K562 (cell line): ENCODE data around the gene ADRB2. TPM values are rescaled to one million over a fixed set of nuclear protein-coding genes. Genes with fewer than 3 reads are reported as not detected.
A peak's percentile ranks its signal among the peaks of the same experiment; 100 is the strongest.

Experiments used
- ATAC-seq: fragments of 200-7000 bp; cut with Tn5 transposase; 3 replicates; pipeline ENCODE4 v1.9.1; 2020; ENCODE audit warnings: moderate library complexity
- BruUV-seq: library from RNA; stranded (reverse); fragments of 400-500 nt; replicated peaks from 2 replicates; lab custom pipeline; 2021; lab: Mats Ljungman, UMichigan
- CTCF ChIA-PET: fragments of 300-600 bp; formaldehyde crosslinking; extraction: SDS; loops from one replicate; lab custom pipeline; 2021; ENCODE audit warnings: low intra/inter-chr PET ratio; lab: Yijun Ruan, JAX
- POLR2A ChIA-PET: fragments of 300-600, 350-650 bp; sonication (Branson Sonifier 250); formaldehyde crosslinking; extraction: SDS; loops from one replicate; lab custom pipeline; 2021; ENCODE audit warnings: antibody characterized with exemption, inconsistent platforms; lab: Yijun Ruan, JAX
- DNase-seq, 4 experiments: peaks; one replicate each; pipeline versions ENCODE4 v3.0.0 to v3.0.0-alpha.2; 2011 to 2018; ENCODE audit warnings: low spot score in 3 of 4, mixed read lengths in 3 of 4; ENCODE audit errors: extremely low read depth in 1 of 4
- FAIRE-seq: peaks from 2 replicates; lab custom pipeline; 2011; peaks lifted over from hg19 to GRCh38; lab: Jason Lieb, UNC
- H2AFZ ChIP-seq: 2 replicates; pipeline ENCODE4 v1.6.0; 2011; ENCODE audit warnings: low read depth, low read length, control low read depth, inconsistent platforms
- H3K27ac ChIP-seq: fragments of 200-600 bp; 3 replicates; pipeline ENCODE4 v1.8.0; 2011; ENCODE audit warnings: low read depth, mild to moderate bottlenecking, control low read depth, inconsistent platforms, low read length, moderate library complexity, mixed read lengths; ENCODE audit errors: extremely low read depth
- H3K27me3 ChIP-seq, 2 experiments: fragments of 300-600 bp in 1 of 2; 2 replicates in 1 of 2; 3 replicates in 1 of 2; pipeline versions ENCODE4 v1.6.0 to v1.8.0; 2011; ENCODE audit warnings: inconsistent platforms in 2 of 2, low read length in 2 of 2, mild to moderate bottlenecking in 1 of 2, mixed read lengths in 1 of 2, moderate library complexity in 1 of 2; ENCODE audit not compliant: control insufficient read depth in 2 of 2, insufficient read depth in 2 of 2
- H3K36me3 ChIP-seq: fragments of 300-600 bp; 3 replicates; pipeline ENCODE4 v1.8.0; 2011; ENCODE audit warnings: mild to moderate bottlenecking, low read length, inconsistent platforms; ENCODE audit not compliant: control insufficient read depth, insufficient read depth
- H3K4me1 ChIP-seq, 2 experiments: fragments of 200-600 bp in 1 of 2; replicated peaks in 1 of 2; 2 replicates in 1 of 2; 3 replicates in 1 of 2; pipeline versions ENCODE4 v1.5.1 to v1.8.0; 2011; ENCODE audit warnings: inconsistent platforms in 2 of 2, low read length in 2 of 2, mild to moderate bottlenecking in 1 of 2, mixed read lengths in 1 of 2, moderate library complexity in 1 of 2; ENCODE audit not compliant: control insufficient read depth in 2 of 2, insufficient read depth in 2 of 2
- H3K4me2 ChIP-seq: 2 replicates; pipeline ENCODE4 v1.6.1; 2011; ENCODE audit warnings: low read length, control low read depth, inconsistent platforms, mixed read lengths; ENCODE audit not compliant: insufficient read depth
- H3K4me3 ChIP-seq: fragments of 200-600 bp; sonication (generic), shearing (Covaris generic); 2 replicates; pipeline ENCODE4 v1.5.1; 2016; ENCODE audit warnings: control low read depth, inconsistent platforms
- H3K79me2 ChIP-seq: fragments of 200-600 bp; 3 replicates; pipeline ENCODE4 v1.8.0; 2011; ENCODE audit warnings: low read length, inconsistent platforms; ENCODE audit not compliant: control insufficient read depth, insufficient read depth
- H3K9ac ChIP-seq, 2 experiments: 2 replicates each; pipeline versions ENCODE4 v1.6.0 to v1.6.1; 2011; ENCODE audit warnings: low read depth in 2 of 2, low read length in 2 of 2, control low read depth in 1 of 2, inconsistent platforms in 1 of 2, mild to moderate bottlenecking in 1 of 2, mixed read lengths in 1 of 2; ENCODE audit not compliant: insufficient read depth in 1 of 2
- H3K9me1 ChIP-seq: one replicate; pipeline ENCODE4 v1.6.0; 2011; ENCODE audit warnings: inconsistent platforms, mild to moderate bottlenecking, low read length, moderate library complexity; ENCODE audit not compliant: control insufficient read depth, insufficient read depth
- H3K9me3 ChIP-seq: replicated peaks from 2 replicates; pipeline ENCODE4 v1.5.1; 2011; ENCODE audit warnings: low read depth, low read length, inconsistent platforms; ENCODE audit not compliant: control insufficient read depth, insufficient read depth
- H4K20me1 ChIP-seq: replicated peaks from 2 replicates; pipeline ENCODE4 v1.6.1; 2011; ENCODE audit warnings: low read length, inconsistent platforms, mixed read lengths; ENCODE audit not compliant: control insufficient read depth, insufficient read depth
- ATF3 ChIP-seq, 2 experiments: fragments of 450-650 bp in 1 of 2; sonication (generic) in 1 of 2; formaldehyde crosslinking in 1 of 2; IDR thresholded peaks in 1 of 2; conservative IDR thresholded peaks in 1 of 2; 2 replicates each; pipeline versions ENCODE4 v1.6.1 to v1.8.1; 2016 to 2023; ENCODE audit warnings: mild to moderate bottlenecking in 2 of 2, moderate library complexity in 2 of 2, inconsistent platforms in 1 of 2, missing genetic modification reagents in 1 of 2
- CBFA2T3 ChIP-seq: fragments of 450-650 bp; IDR thresholded peaks from 2 replicates; pipeline ENCODE4 v1.6.1; 2017
- EP300 ChIP-seq: IDR thresholded peaks from 2 replicates; pipeline ENCODE4 v1.6.1; 2012; ENCODE audit warnings: low read length, improper control_type of control experiment
- MAFF ChIP-seq: IDR thresholded peaks from 2 replicates; pipeline ENCODE4 v1.6.1; 2012; ENCODE audit warnings: low read length, improper control_type of control experiment
- MEIS2 ChIP-seq: fragments of 450-650 bp; IDR thresholded peaks from 2 replicates; pipeline ENCODE4 v1.6.1; 2014; ENCODE audit warnings: mild to moderate bottlenecking; ENCODE audit not compliant: partially characterized antibody
- NFE2 ChIP-seq: IDR thresholded peaks from 2 replicates; pipeline ENCODE4 v1.6.1; 2014; ENCODE audit warnings: antibody characterized with exemption, low read depth
- TRIM24 ChIP-seq, 2 experiments: fragments of 450-650 bp; IDR thresholded peaks; 2 replicates each; pipeline ENCODE4 v1.6.1; 2016
- ZNF316 ChIP-seq: fragments of 450-650 bp; IDR thresholded peaks from 2 replicates; pipeline ENCODE4 v1.6.1; 2016
- ZNF707 ChIP-seq: fragments of 250-450 bp; sonication (Bioruptor Pico); conservative IDR thresholded peaks from 2 replicates; pipeline ENCODE4 v1.8.0; 2022; ENCODE audit warnings: inconsistent platforms, mild to moderate bottlenecking, moderate library complexity
- WGBS: fragments of 100-300 bp; shearing (Covaris generic); methylation state at CpG from one replicate; pipeline ENCODE4 v1.1.6; 2016; ENCODE audit warnings: low coverage, mixed read lengths; ENCODE audit not compliant: insufficient coverage; ENCODE audit errors: missing lambda C conversion rate; 5-methylcytosine and 5-hydroxymethylcytosine counted together
- in situ Hi-C: fragments of 300-500 bp; cut with MboI; formaldehyde crosslinking; loops from 4 replicates; pipeline ENCODE4 v1.15.0; 2018; ENCODE audit warnings: inconsistent platforms, mixed read lengths
- intact Hi-C: fragments of 100-400 bp; cut with micrococcal nuclease; formaldehyde crosslinking; loops from 2 replicates; pipeline ENCODE4 v1.14.2; 2022
- polyA plus RNA-seq, 8 experiments: library from polyadenylated mRNA; depleted of rRNA in 4 of 8; stranded (reverse) in 5 of 8; unstranded in 3 of 8; fragments of >200 nt; fragmentation: Nextera tagmentation in 2 of 8; fragmentation: Illumina TruSeq in 1 of 8; extraction: Ambion mirVana in 2 of 8; extraction: Trizol in 1 of 8; gene quantifications; 2 replicates each; pipeline versions ENCODE4 v1.2.1 to v1.2.3, GENCODE V29; 2011 to 2014; ENCODE audit warnings: inconsistent platforms in 1 of 8, missing spikeins in 1 of 8
- total RNA-seq, 7 experiments: library from RNA; depleted of rRNA in 6 of 7; stranded (reverse); fragments of >200 nt in 6 of 7; fragmentation: Illumina TruSeq in 2 of 7; extraction: Trizol in 2 of 7; gene quantifications; 2 replicates each; pipeline versions ENCODE4 v1.2.1 to v1.2.3, GENCODE V29; 2011 to 2021; ENCODE audit warnings: low replicate concordance in 1 of 7
- TF ChIP-seq, protein P1 (sequence below): sonication (generic); IDR thresholded peaks from 2 replicates; pipeline ENCODE4 v1.6.1; 2016
- TF ChIP-seq, protein P2 (sequence below), 2 experiments: fragments of 450-650 bp in 1 of 2; sonication (generic) in 1 of 2; formaldehyde crosslinking in 1 of 2; IDR thresholded peaks; 2 replicates each; pipeline versions ENCODE4 v1.7.1 to v1.9.0; 2016 to 2022; ENCODE audit warnings: inconsistent platforms in 1 of 2, mild to moderate bottlenecking in 1 of 2, missing genetic modification reagents in 1 of 2

ADRB2 gene
- total and polyA plus RNA-seq, 9 of the 15 experiments (the other 6 are each of a cell fraction or from before 2014, with no cell fraction given), result 0.01 to 0.18 (median 0.04) TPM; not detected in 2

DNA sequence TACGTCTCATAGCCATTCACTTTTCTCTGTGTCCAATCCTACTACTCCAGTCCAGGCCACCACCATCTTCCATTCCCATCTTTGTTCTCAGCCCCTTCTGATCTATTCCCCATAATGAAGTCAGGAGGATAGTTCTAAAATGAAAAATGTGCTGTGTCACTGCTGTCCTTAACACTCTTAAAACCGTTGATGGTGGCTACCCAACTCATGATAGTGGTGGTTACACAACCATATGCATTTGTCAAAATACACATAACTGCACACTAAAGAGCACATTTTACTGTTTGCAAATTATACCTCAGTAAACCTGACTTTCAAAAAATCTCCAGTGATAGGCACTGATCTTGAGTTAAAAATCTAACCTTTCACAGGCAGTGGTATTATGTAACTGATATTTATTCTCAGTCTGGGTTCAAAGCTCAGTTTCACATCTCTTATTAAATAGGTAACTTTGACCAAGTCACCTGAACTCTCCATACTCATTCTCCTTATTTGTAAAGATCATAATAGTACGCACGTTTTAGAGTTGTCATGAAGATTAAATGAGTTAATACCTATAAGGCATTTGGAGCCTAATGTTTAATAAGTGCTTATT lies 24.6 kb upstream of the ADRB2 start:
- Histone ChIP-seq H3K36me3 (no peaks in the 10 kb centered on the region), H3K4me2 (no peak overlapping the region), H4K20me1 (no peaks in the 10 kb centered on the region), H3K79me2 (no peaks in the 10 kb centered on the region), H3K4me1 (peaks cover 12 to 41% of the 10 kb centered on the region in 2 experiments), H3K27me3 (no peaks in the 10 kb centered on the region), H3K9me1 (no peaks in the 10 kb centered on the region), H3K9ac (no peak overlapping the region), H2AFZ (peak overlapping the region; percentile 57), H3K27ac (peak overlapping the region; percentile 1; the same call in 1 of the 3 replicates), H3K9me3 (no peaks in the 10 kb centered on the region), H3K4me3 (no peak overlapping the region)
- DNase-seq (peak in 1 of 4 experiments; percentile 32), FAIRE-seq (no peak), ATAC-seq (peak; percentile 21; the same call in 1 of the 3 replicates)
- WGBS, result 28% methylated on average over 4 of the region's 4 CpGs
- in situ Hi-C loops, result no loop called here
- no TSS peak for BruUV-seq
- intact Hi-C loops, result no loop called here
- POLR2A ChIA-PET, result no interaction called here
- CTCF ChIA-PET, result no interaction called here
- TF ChIP-seq MAFF (peak; percentile 75; the same call in 1 of the 2 replicates), EP300 (peak; percentile 24; the same call in 1 of the 2 replicates), NFE2 (peak; percentile 90), ZNF707 (CRISPR knock-in tag) (peak; percentile 82), ZNF316 (peak; percentile 89), ATF3 (IDR thresholded peaks at IDR 0.05) (no peak), ATF3 (CRISPR knock-in tag; conservative IDR thresholded peaks at IDR 0.05) (no peak), MEIS2 (peak; percentile 11), CBFA2T3 (no peak), TRIM24 (IDR thresholded peaks at IDR 0.05) (peak in 1 of 2 experiments; percentile 33; a peak in 1 of 4 replicates)
- TF ChIP-seq, protein P1, sequence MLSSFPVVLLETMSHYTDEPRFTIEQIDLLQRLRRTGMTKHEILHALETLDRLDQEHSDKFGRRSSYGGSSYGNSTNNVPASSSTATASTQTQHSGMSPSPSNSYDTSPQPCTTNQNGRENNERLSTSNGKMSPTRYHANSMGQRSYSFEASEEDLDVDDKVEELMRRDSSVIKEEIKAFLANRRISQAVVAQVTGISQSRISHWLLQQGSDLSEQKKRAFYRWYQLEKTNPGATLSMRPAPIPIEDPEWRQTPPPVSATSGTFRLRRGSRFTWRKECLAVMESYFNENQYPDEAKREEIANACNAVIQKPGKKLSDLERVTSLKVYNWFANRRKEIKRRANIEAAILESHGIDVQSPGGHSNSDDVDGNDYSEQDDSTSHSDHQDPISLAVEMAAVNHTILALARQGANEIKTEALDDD, result peak; percentile 18; the same call in 1 of the 2 replicates
- TF ChIP-seq, protein P2, sequence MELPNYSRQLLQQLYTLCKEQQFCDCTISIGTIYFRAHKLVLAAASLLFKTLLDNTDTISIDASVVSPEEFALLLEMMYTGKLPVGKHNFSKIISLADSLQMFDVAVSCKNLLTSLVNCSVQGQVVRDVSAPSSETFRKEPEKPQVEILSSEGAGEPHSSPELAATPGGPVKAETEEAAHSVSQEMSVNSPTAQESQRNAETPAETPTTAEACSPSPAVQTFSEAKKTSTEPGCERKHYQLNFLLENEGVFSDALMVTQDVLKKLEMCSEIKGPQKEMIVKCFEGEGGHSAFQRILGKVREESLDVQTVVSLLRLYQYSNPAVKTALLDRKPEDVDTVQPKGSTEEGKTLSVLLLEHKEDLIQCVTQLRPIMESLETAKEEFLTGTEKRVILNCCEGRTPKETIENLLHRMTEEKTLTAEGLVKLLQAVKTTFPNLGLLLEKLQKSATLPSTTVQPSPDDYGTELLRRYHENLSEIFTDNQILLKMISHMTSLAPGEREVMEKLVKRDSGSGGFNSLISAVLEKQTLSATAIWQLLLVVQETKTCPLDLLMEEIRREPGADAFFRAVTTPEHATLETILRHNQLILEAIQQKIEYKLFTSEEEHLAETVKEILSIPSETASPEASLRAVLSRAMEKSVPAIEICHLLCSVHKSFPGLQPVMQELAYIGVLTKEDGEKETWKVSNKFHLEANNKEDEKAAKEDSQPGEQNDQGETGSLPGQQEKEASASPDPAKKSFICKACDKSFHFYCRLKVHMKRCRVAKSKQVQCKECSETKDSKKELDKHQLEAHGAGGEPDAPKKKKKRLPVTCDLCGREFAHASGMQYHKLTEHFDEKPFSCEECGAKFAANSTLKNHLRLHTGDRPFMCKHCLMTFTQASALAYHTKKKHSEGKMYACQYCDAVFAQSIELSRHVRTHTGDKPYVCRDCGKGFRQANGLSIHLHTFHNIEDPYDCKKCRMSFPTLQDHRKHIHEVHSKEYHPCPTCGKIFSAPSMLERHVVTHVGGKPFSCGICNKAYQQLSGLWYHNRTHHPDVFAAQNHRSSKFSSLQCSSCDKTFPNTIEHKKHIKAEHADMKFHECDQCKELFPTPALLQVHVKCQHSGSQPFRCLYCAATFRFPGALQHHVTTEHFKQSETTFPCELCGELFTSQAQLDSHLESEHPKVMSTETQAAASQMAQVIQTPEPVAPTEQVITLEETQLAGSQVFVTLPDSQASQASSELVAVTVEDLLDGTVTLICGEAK (IDR thresholded peaks at IDR 0.05), result no peak
- TF ChIP-seq, protein P2 (CRISPR knock-in tag; IDR thresholded peaks at IDR 0.05), result no peak
